ENCODE measurements around the gene TYW5. TPM values are rescaled to one million over a fixed set of nuclear protein-coding genes. Genes with fewer than 3 reads are reported as not detected.

TYW5 gene
- total and polyA plus RNA-seq, 2 of the 13 experiments (the other 11 are each of a cell fraction or from before 2014, with no cell fraction given) = 8.3 to 14.6 TPM

GRCh38 chr2:199911052-199911876 is 44.0 kb downstream of the TYW5 start, which contains the start of gene C2orf69 (continued):
- TF ChIP-seq, protein P1, sequence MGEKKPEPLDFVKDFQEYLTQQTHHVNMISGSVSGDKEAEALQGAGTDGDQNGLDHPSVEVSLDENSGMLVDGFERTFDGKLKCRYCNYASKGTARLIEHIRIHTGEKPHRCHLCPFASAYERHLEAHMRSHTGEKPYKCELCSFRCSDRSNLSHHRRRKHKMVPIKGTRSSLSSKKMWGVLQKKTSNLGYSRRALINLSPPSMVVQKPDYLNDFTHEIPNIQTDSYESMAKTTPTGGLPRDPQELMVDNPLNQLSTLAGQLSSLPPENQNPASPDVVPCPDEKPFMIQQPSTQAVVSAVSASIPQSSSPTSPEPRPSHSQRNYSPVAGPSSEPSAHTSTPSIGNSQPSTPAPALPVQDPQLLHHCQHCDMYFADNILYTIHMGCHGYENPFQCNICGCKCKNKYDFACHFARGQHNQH (CRISPR knock-in tag; IDR thresholded peaks at IDR 0.05) = 0 out of 2 replicates have a peak, but pooled peaks have one; percentile 71
- peak; percentile 97 for TF ChIP-seq ZNF598 (CRISPR knock-in tag; IDR thresholded peaks at IDR 0.05; ENCODE audit: borderline replicate concordance)
- TF ChIP-seq ZNF652 (CRISPR knock-in tag; IDR thresholded peaks at IDR 0.05; ENCODE audit: borderline replicate concordance, low read depth) = no peak
- peak; percentile 93 for TF ChIP-seq IKZF4 (CRISPR knock-in tag; IDR thresholded peaks at IDR 0.05; ENCODE audit: borderline replicate concordance, low read depth, not compliant biosample characterization)
- TF ChIP-seq RARA (CRISPR knock-in tag; IDR thresholded peaks at IDR 0.05) = peak; percentile 36; the same call in 1 of the 2 replicates
- no peak for TF ChIP-seq SCMH1 (CRISPR knock-in tag; IDR thresholded peaks at IDR 0.05; ENCODE audit: borderline replicate concordance)
- TF ChIP-seq, protein P2, sequence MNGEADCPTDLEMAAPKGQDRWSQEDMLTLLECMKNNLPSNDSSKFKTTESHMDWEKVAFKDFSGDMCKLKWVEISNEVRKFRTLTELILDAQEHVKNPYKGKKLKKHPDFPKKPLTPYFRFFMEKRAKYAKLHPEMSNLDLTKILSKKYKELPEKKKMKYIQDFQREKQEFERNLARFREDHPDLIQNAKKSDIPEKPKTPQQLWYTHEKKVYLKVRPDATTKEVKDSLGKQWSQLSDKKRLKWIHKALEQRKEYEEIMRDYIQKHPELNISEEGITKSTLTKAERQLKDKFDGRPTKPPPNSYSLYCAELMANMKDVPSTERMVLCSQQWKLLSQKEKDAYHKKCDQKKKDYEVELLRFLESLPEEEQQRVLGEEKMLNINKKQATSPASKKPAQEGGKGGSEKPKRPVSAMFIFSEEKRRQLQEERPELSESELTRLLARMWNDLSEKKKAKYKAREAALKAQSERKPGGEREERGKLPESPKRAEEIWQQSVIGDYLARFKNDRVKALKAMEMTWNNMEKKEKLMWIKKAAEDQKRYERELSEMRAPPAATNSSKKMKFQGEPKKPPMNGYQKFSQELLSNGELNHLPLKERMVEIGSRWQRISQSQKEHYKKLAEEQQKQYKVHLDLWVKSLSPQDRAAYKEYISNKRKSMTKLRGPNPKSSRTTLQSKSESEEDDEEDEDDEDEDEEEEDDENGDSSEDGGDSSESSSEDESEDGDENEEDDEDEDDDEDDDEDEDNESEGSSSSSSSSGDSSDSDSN (CRISPR knock-in tag; IDR thresholded peaks at IDR 0.05) = peak; percentile 100
- TF ChIP-seq ZNF83 (CRISPR knock-in tag; IDR thresholded peaks at IDR 0.05; ENCODE audit: borderline replicate concordance) = peak; percentile 52; the same call in 1 of the 2 replicates
- TF ChIP-seq KMT2A (CRISPR knock-in tag; IDR thresholded peaks at IDR 0.05) = peak; percentile 97
- peak; percentile 81 for TF ChIP-seq ERF (CRISPR knock-in tag; IDR thresholded peaks at IDR 0.05)
- peak; percentile 56; the same call in 1 of the 2 replicates for TF ChIP-seq ZNF317 (CRISPR knock-in tag; IDR thresholded peaks at IDR 0.05)
- TF ChIP-seq ZNF720 (CRISPR knock-in tag; IDR thresholded peaks at IDR 0.05) = no peak
- TF ChIP-seq ZNF234 (CRISPR knock-in tag; conservative IDR thresholded peaks at IDR 0.05) = 0 out of 2 replicates have a peak, but pooled peaks have one; percentile 17
- no peak for TF ChIP-seq PBX2 (CRISPR knock-in tag; IDR thresholded peaks at IDR 0.05)
- TF ChIP-seq MBD4 (IDR thresholded peaks at IDR 0.05; ENCODE audit: borderline replicate concordance, low read length) = no peak
- TF ChIP-seq ZBTB8A (CRISPR knock-in tag; IDR thresholded peaks at IDR 0.05; ENCODE audit: borderline replicate concordance, low read depth) = no peak; the same call in 1 of the 2 replicates
- peak; percentile 10; the same call in 1 of the 2 replicates for TF ChIP-seq HDAC2 (CRISPR knock-in tag; IDR thresholded peaks at IDR 0.05)
- TF ChIP-seq GZF1 (CRISPR knock-in tag; IDR thresholded peaks at IDR 0.05) = peak; percentile 87; the same call in 1 of the 2 replicates
- TF ChIP-seq HDAC1 (CRISPR knock-in tag; IDR thresholded peaks at IDR 0.05) = peak; percentile 95
- TF ChIP-seq, protein P3, sequence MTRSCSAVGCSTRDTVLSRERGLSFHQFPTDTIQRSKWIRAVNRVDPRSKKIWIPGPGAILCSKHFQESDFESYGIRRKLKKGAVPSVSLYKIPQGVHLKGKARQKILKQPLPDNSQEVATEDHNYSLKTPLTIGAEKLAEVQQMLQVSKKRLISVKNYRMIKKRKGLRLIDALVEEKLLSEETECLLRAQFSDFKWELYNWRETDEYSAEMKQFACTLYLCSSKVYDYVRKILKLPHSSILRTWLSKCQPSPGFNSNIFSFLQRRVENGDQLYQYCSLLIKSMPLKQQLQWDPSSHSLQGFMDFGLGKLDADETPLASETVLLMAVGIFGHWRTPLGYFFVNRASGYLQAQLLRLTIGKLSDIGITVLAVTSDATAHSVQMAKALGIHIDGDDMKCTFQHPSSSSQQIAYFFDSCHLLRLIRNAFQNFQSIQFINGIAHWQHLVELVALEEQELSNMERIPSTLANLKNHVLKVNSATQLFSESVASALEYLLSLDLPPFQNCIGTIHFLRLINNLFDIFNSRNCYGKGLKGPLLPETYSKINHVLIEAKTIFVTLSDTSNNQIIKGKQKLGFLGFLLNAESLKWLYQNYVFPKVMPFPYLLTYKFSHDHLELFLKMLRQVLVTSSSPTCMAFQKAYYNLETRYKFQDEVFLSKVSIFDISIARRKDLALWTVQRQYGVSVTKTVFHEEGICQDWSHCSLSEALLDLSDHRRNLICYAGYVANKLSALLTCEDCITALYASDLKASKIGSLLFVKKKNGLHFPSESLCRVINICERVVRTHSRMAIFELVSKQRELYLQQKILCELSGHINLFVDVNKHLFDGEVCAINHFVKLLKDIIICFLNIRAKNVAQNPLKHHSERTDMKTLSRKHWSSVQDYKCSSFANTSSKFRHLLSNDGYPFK (CRISPR knock-in tag; IDR thresholded peaks at IDR 0.05; ENCODE audit: borderline replicate concordance) = peak; percentile 74
- TF ChIP-seq CBFB (CRISPR knock-in tag; IDR thresholded peaks at IDR 0.05) = peak; percentile 90
- TF ChIP-seq SALL2 (CRISPR knock-in tag; IDR thresholded peaks at IDR 0.05) = peak; percentile 81
